Activated naive CD4-positive, alpha-beta T cell treated with anti-CD3 and anti-CD28 coated beads, Interleukin-2, amount 50 U/mL, for 24 hours (primary cell): Measurements from ENCODE around the gene FRS2.

Source experiments
- H3K27ac Mint-ChIP-seq: one replicate; pipeline ENCODE4 v1.8.0; 2021; ENCODE audit warnings: mild to moderate bottlenecking, mixed read lengths
- H3K27me3 Mint-ChIP-seq: one replicate; pipeline ENCODE4 v1.8.0; 2021; ENCODE audit warnings: mixed read lengths
- H3K36me3 Mint-ChIP-seq: one replicate; pipeline ENCODE4 v1.8.0; 2021; ENCODE audit warnings: mixed read lengths
- H3K4me1 Mint-ChIP-seq: one replicate; pipeline ENCODE4 v1.8.0; 2021; ENCODE audit warnings: mixed read lengths
- H3K4me3 Mint-ChIP-seq: one replicate; pipeline ENCODE4 v1.8.0; 2021; ENCODE audit warnings: mild to moderate bottlenecking, mixed read lengths
- H3K9me3 Mint-ChIP-seq: one replicate; pipeline ENCODE4 v1.8.0; 2021; ENCODE audit warnings: mixed read lengths

FRS2 gene

DNA sequence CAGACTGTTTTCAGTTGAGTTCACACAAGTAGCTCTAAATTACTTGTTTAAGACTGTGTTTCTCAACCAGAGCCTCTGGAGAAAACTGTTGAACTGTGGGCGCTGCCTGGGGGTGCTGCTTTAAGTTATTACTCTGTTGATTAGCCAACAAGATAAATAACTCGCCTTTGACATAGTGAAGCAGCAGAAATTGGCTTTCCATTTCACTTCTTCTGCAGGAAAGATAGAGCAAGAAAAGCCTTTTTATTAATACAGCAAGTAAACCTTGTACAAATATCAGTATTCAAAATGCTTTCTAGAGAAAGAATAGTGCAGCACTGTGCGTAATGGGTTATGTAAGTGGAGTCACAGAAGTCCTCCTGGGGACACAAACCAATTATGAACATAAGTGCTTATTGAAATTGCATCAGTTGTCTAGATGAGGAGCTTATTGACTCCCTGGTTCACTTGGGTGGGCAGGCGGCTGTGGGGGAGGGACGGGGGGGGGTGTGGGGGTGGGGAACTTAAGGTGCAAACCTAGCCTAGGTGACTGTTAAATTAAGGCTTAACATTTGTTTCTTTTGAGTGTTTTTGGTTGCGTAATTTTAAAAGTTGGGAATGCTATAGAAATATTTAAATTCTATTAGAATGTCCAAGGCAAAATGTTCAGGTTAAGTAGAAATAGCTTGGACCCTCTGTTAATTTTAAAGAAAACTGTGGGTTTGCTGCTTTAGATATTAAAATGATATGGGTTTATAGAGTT, 6.3 kb downstream of the FRS2 start:
- Mint-ChIP-seq H3K9me3 (no peaks in the 10 kb centered on the region), H3K4me3 (no peak overlapping the region), H3K36me3 (peaks cover 5% of the 10 kb centered on the region), H3K27me3 (no peaks in the 10 kb centered on the region), H3K4me1 (peaks cover 74% of the 10 kb centered on the region), H3K27ac (no peak overlapping the region)

GRCh38 chr12:69479675-69480074, 9.5 kb downstream of the FRS2 start:
- Mint-ChIP-seq H3K4me3 (no peak overlapping the region), H3K36me3 (peaks cover 5% of the 10 kb centered on the region), H3K27ac (no peak overlapping the region), H3K4me1 (peaks cover 72% of the 10 kb centered on the region), H3K9me3 (no peaks in the 10 kb centered on the region), H3K27me3 (no peaks in the 10 kb centered on the region)

- H3K4me3 Mint-ChIP-seq: no peak overlapping the region
- no peaks in the 10 kb centered on the region for H3K27me3 Mint-ChIP-seq
- peaks cover 5% of the 10 kb centered on the region for H3K36me3 Mint-ChIP-seq
- H3K9me3 Mint-ChIP-seq: no peaks in the 10 kb centered on the region
- no peak overlapping the region for H3K27ac Mint-ChIP-seq
- H3K4me1 Mint-ChIP-seq: peaks cover 63% of the 10 kb centered on the region
These were observed 10.5 kb downstream of the FRS2 start for GRCh38 chr12:69480698-69481097.

DNA sequence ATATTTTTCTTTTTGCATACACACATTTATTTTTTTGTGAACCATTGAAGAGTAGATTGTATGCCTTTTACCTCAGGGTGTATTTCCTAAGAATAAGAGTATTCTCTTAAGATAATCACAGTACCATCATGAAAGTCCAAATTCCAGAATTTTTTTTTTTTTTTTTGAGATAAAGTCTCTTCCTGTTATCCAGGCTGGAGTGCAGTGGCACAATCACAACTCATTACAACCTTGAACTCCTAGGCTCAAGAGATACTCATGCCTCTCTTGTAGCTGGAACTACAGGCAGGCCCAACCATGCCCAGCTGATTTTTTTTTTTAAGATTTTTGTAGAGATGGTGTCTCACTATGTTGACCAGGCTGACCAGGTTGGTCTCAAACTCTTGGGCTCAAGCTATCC, 10.9 kb downstream of the FRS2 start:
- no peak overlapping the region for H3K27ac Mint-ChIP-seq
- H3K36me3 Mint-ChIP-seq: peaks cover 5% of the 10 kb centered on the region
- H3K27me3 Mint-ChIP-seq: no peaks in the 10 kb centered on the region
- H3K9me3 Mint-ChIP-seq: no peaks in the 10 kb centered on the region
- H3K4me1 Mint-ChIP-seq: peaks cover 60% of the 10 kb centered on the region
- no peak overlapping the region for H3K4me3 Mint-ChIP-seq

- H3K27ac Mint-ChIP-seq: no peak overlapping the region
- H3K9me3 Mint-ChIP-seq: peaks cover 6% of the 10 kb centered on the region
- peaks cover 22% of the 10 kb centered on the region for H3K36me3 Mint-ChIP-seq
- H3K4me3 Mint-ChIP-seq: peak overlapping the region; percentile 19
- H3K27me3 Mint-ChIP-seq: no peaks in the 10 kb centered on the region
- peaks cover 73% of the 10 kb centered on the region for H3K4me1 Mint-ChIP-seq
These were observed 13.5 kb downstream of the FRS2 start for GRCh38 chr12:69483700-69484099.

DNA sequence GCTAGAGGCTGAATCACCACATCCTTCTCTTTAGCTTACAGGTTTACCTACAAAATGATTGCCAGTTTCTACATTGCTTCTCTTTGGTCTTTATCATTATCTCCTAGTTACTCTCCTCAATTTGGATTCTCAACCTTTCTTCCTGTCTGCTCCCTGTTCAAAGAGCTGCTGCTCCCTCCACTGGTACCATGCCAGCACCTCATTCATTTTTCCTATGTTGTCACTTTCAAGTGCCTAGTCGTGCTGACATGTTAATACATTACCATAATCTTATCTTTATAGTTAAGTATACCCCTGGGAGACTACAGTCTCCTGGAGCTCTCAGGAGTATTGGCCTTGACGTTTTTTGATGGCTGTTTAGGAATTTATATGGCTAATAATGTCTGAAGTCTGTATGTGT, 14.2 kb downstream of the FRS2 start:
- no peaks in the 10 kb centered on the region for H3K27me3 Mint-ChIP-seq
- H3K27ac Mint-ChIP-seq: no peak overlapping the region
- peaks cover 22% of the 10 kb centered on the region for H3K36me3 Mint-ChIP-seq
- peaks cover 6% of the 10 kb centered on the region for H3K9me3 Mint-ChIP-seq
- H3K4me3 Mint-ChIP-seq: no peak overlapping the region
- peaks cover 74% of the 10 kb centered on the region for H3K4me1 Mint-ChIP-seq

DNA sequence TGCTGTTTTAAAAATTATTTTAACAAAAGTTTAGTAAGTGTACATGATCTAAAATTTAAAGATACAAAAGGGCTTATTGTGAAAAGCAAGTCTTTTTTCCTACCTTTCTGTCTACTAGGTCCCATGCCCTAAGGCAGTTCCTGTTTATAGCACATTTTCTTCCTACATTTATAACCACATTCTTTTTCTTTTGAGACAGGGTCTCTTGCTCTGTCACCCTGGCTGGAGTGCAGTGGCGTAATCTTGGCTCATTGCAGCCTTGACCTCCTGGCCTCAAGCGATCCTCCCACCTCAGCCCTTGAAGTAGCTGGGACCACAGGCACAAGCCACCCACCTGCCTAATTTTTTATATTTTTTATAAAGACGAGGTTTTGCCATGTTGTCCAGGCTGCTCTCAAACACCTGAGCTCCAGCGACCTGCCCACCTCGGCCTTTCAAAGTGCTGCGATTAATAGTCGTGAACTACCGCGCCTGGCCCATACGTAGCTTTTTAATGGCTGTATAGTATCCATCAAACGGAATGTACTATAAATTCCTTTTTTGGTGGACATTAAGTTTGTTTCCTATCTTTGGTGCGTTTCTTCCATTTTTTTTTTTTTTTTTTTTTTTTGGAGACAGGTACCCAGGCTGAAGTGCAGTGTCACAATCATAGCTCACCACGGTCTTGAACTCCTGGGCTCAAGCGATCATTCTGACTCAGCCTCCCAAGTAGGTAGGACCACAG, 20.9 kb downstream of the FRS2 start:
- H3K4me3 Mint-ChIP-seq: no peak overlapping the region
- peaks cover 22% of the 10 kb centered on the region for H3K36me3 Mint-ChIP-seq
- no peak overlapping the region for H3K27ac Mint-ChIP-seq
- H3K4me1 Mint-ChIP-seq: peaks cover 54% of the 10 kb centered on the region
- no peaks in the 10 kb centered on the region for H3K27me3 Mint-ChIP-seq
- peaks cover 6% of the 10 kb centered on the region for H3K9me3 Mint-ChIP-seq

GRCh38 chr12:69492739-69493138, 22.6 kb downstream of the FRS2 start:
- Mint-ChIP-seq H3K27ac (no peak overlapping the region), H3K36me3 (peaks cover 9% of the 10 kb centered on the region), H3K27me3 (no peaks in the 10 kb centered on the region), H3K9me3 (peaks cover 1% of the 10 kb centered on the region), H3K4me3 (no peak overlapping the region), H3K4me1 (peaks cover 55% of the 10 kb centered on the region)

DNA sequence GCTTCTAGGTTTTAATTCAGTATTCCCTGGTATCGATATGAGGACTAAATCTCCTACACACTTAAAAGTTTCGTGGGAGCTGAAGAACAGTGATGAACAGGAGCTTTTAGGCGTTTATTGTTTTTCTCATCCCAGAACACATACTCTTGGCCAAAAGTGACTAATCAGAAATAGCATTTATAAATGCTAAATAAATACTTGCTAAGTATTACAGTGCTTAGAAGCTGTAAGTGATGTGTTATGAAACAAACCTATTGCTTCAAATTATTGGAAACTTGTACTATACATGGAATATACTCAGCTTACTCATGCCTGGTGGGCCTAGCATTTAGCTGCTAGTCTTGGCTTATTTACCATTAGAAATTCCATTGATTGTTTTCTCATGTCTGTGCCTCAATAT, 24.9 kb downstream of the FRS2 start:
- H3K4me1 Mint-ChIP-seq: peaks cover 60% of the 10 kb centered on the region
- no peak overlapping the region for H3K27ac Mint-ChIP-seq
- no peak overlapping the region for H3K4me3 Mint-ChIP-seq
- no peaks in the 10 kb centered on the region for H3K27me3 Mint-ChIP-seq
- peaks cover 5% of the 10 kb centered on the region for H3K36me3 Mint-ChIP-seq
- H3K9me3 Mint-ChIP-seq: no peaks in the 10 kb centered on the region

- H3K4me1 Mint-ChIP-seq: peaks cover 67% of the 10 kb centered on the region
- H3K27ac Mint-ChIP-seq: no peak overlapping the region
- no peak overlapping the region for H3K4me3 Mint-ChIP-seq
- no peaks in the 10 kb centered on the region for H3K27me3 Mint-ChIP-seq
- peaks cover 3% of the 10 kb centered on the region for H3K36me3 Mint-ChIP-seq
- H3K9me3 Mint-ChIP-seq: no peaks in the 10 kb centered on the region
These were observed 27.3 kb downstream of the FRS2 start for GRCh38 chr12:69497308-69498026.

GRCh38 chr12:69500631-69501030, 30.4 kb downstream of the FRS2 start:
- Mint-ChIP-seq H3K9me3 (no peaks in the 10 kb centered on the region), H3K4me1 (peaks cover 85% of the 10 kb centered on the region), H3K4me3 (no peak overlapping the region), H3K36me3 (peaks cover 7% of the 10 kb centered on the region), H3K27me3 (no peaks in the 10 kb centered on the region), H3K27ac (no peak overlapping the region)

DNA sequence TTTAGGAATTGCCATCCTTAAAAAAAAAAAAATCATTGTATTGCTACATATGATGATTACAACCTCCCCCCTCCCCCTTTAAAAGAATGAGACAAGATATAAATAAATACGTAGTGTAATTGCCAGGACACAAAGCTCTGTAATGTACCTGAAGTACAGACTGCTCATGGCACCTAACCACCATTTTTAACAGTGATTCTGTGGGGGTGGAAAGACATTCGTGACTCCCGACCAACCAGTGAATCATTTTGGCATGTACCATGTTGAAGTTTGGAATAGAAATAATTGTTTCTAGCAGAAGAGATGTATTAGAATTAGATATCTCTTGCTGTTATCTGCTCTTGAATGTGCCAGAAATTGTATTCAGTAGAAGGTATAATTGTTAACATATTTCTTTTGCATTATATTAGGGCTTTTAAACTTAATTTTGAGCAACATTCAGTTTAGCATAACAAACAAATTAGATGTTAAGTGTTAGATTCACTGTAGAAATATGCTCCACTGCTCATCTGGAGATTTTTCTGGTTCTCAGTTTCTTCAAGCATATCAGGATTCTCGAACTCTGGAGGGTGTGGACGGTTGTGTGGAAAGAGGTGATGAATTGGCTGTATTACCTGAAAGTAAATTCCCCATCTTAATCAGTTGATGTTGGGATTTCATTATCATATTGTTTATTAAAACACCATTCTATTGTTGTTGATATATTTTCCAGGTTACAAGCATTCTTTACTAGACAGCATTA, 31.1 kb downstream of the FRS2 start:
- no peak overlapping the region for H3K27ac Mint-ChIP-seq
- H3K4me1 Mint-ChIP-seq: peaks cover 89% of the 10 kb centered on the region

DNA sequence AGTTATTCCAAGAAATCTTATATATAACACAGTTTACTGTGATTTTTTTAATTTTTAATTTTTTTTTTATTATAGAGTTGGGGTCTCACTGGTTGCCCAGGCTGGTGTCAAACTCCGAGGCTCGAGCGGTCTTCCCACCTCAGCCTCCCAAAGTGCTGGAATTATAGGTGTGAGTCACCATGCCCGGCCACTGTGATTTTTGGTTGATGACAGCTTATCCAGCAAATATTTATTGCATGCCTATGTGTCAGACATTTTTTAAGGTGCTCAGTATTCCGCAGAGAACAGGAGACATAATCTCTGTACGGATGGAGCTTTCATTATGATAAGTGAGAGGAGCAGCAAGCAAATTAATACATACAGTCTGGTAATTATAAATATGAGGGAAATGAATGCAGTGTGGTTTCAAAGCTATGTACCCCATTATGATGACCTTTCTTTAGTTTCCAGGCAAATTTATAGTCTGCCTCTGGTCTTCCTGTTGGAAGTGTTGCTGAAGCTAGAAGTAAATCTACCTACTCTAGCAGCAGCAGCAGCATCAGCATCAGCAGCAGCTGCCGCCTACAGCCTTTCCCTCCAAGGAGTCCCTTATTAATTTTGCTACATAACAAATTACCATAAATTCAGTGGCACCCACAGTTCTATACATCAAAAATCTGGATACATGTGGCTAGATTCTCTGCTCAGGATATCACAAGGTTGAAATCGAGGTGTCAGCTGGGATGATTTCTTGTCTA, 32.3 kb downstream of the FRS2 start:
- Mint-ChIP-seq H3K9me3 (no peaks in the 10 kb centered on the region), H3K27ac (no peak overlapping the region), H3K36me3 (peaks cover 10% of the 10 kb centered on the region), H3K4me3 (no peak overlapping the region), H3K4me1 (peaks cover 85% of the 10 kb centered on the region), H3K27me3 (no peaks in the 10 kb centered on the region)

More for the DNA sequence above, 31.1 kb downstream of the FRS2 start:
- peaks cover 7% of the 10 kb centered on the region for H3K36me3 Mint-ChIP-seq
- H3K4me3 Mint-ChIP-seq: no peak overlapping the region
- no peaks in the 10 kb centered on the region for H3K9me3 Mint-ChIP-seq
- H3K27me3 Mint-ChIP-seq: no peaks in the 10 kb centered on the region

GRCh38 chr12:69508091-69508490, 37.9 kb downstream of the FRS2 start:
- H3K4me1 Mint-ChIP-seq: peaks cover 80% of the 10 kb centered on the region
- no peak overlapping the region for H3K4me3 Mint-ChIP-seq
- peaks cover 9% of the 10 kb centered on the region for H3K36me3 Mint-ChIP-seq
- H3K27ac Mint-ChIP-seq: no peak overlapping the region
- no peaks in the 10 kb centered on the region for H3K9me3 Mint-ChIP-seq
- H3K27me3 Mint-ChIP-seq: no peaks in the 10 kb centered on the region

DNA sequence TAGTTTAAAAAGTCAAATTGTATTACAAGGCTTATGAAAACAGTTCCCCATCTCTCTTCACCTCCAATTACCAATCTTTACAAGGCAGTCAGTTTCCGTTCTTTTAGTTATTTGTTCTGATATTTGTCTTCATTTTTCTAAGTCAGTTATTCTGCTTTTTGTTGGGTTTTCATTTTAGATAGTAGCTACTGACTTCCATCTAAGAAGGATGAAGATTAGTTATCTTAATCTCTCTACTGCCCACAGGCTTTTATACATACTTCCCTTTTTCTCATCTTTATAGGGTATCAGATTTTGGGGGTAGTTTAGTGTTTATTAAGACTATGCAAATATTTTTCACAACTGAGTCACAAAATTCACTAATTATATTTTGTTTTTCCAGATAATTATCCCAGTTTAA, 38.4 kb downstream of the FRS2 start:
- H3K4me1 Mint-ChIP-seq: peaks cover 80% of the 10 kb centered on the region
- H3K27ac Mint-ChIP-seq: no peak overlapping the region
- no peak overlapping the region for H3K4me3 Mint-ChIP-seq
- no peaks in the 10 kb centered on the region for H3K9me3 Mint-ChIP-seq
- H3K27me3 Mint-ChIP-seq: no peaks in the 10 kb centered on the region
- H3K36me3 Mint-ChIP-seq: peaks cover 4% of the 10 kb centered on the region
